ENCODE data around the gene NME7. TPM values are rescaled to one million over a fixed set of nuclear protein-coding genes. Genes with fewer than 3 reads are reported as not detected.

Gene NME7
- total RNA-seq, 1 experiment from 2014 or later = 21.8 TPM

DNA sequence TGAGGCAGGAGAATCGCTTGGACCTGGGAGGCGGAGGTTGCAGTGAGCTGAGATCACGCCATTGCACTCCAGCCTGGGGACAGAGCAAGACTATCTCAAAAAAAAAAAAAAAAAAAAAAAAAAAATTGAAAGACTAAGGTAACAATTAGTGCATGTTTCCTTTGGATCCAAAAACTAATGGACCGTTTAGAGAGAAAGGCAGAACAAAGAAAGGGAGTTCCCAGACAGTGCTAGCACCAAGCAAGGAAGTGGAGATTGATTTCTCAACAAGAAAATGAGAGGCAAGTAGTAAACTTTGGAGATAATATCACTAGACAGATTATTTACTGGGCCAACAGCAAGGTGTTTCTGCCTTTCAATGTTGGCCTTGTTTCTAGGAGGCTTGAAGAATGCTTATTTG lies 236.9 kb downstream of the NME7 start:
- no TSS peak for BruUV-seq (replicated peaks)
- Histone ChIP-seq H2AFZ (ENCODE audit: low read depth, low read length, poor library complexity, severe bottlenecking) (no peak overlapping the region), H3K36me3 (ENCODE audit: control insufficient read depth in 1 of 2, insufficient read depth in 2 of 2, low read length in 2 of 2) (peaks cover 29 to 57% of the 10 kb centered on the region in 2 experiments; a peak in 3 of 4 replicates), H3K9ac (ENCODE audit: low read length) (no peak overlapping the region), H3K4me3 (replicated peaks in 1 of 2; ENCODE audit: low read depth in 1 of 2, low read length in 2 of 2) (no peak overlapping the region), H3K4me2 (ENCODE audit: low read length) (no peak overlapping the region), H4K20me1 (ENCODE audit: insufficient read depth) (no peaks in the 10 kb centered on the region), H3K27ac (ENCODE audit: low read depth, low read length) (no peak overlapping the region), H3K79me2 (ENCODE audit: insufficient read depth, low read length) (peaks cover 9% of the 10 kb centered on the region; the same call in 1 of the 2 replicates), H3K9me3 (ENCODE audit: control insufficient read depth in 1 of 2, insufficient read depth in 1 of 2, low read depth in 1 of 2, low read length in 2 of 2) (no peaks in the 10 kb centered on the region), H3K4me1 (ENCODE audit: control insufficient read depth in 1 of 2, insufficient read depth in 2 of 2, low read length in 2 of 2) (peaks cover 0 to 18% of the 10 kb centered on the region in 2 experiments; a peak in 2 of 4 replicates), H3K27me3 (ENCODE audit: insufficient read depth, low read length) (no peaks in the 10 kb centered on the region), H3K9me2 (ENCODE audit: insufficient read depth) (no peaks in the 10 kb centered on the region)
- intact Hi-C loops (cut with micrococcal nuclease) = loop anchor here (5.0 kb wide), 2 partner anchors 217 to 528 kb away; no protein-coding TSS in a partner anchor
- ChIA-PET CTCF (no interaction called here), RAD21 (ENCODE audit: low non-redundant PET in 1 of 2, low total read pairs in 2 of 2, uncharacterized antibody in 2 of 2, unreplicated experiment in 2 of 2) (no interaction called here), POLR2A (no interaction called here)
- TF ChIP-seq, protein P1, sequence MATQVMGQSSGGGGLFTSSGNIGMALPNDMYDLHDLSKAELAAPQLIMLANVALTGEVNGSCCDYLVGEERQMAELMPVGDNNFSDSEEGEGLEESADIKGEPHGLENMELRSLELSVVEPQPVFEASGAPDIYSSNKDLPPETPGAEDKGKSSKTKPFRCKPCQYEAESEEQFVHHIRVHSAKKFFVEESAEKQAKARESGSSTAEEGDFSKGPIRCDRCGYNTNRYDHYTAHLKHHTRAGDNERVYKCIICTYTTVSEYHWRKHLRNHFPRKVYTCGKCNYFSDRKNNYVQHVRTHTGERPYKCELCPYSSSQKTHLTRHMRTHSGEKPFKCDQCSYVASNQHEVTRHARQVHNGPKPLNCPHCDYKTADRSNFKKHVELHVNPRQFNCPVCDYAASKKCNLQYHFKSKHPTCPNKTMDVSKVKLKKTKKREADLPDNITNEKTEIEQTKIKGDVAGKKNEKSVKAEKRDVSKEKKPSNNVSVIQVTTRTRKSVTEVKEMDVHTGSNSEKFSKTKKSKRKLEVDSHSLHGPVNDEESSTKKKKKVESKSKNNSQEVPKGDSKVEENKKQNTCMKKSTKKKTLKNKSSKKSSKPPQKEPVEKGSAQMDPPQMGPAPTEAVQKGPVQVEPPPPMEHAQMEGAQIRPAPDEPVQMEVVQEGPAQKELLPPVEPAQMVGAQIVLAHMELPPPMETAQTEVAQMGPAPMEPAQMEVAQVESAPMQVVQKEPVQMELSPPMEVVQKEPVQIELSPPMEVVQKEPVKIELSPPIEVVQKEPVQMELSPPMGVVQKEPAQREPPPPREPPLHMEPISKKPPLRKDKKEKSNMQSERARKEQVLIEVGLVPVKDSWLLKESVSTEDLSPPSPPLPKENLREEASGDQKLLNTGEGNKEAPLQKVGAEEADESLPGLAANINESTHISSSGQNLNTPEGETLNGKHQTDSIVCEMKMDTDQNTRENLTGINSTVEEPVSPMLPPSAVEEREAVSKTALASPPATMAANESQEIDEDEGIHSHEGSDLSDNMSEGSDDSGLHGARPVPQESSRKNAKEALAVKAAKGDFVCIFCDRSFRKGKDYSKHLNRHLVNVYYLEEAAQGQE (IDR thresholded peaks at IDR 0.05; ENCODE audit: low read depth) = no peak
- TF ChIP-seq CBX3 (IDR thresholded peaks at IDR 0.05; ENCODE audit: low read depth) = no peak
- no peak for TF ChIP-seq SIN3A (IDR thresholded peaks at IDR 0.05; ENCODE audit: low read depth)
- TF ChIP-seq POLR2A (IDR thresholded peaks at IDR 0.05; ENCODE audit: borderline replicate concordance, extremely low read depth, insufficient read depth, insufficient read length) = no peak
- TF ChIP-seq, protein P2, sequence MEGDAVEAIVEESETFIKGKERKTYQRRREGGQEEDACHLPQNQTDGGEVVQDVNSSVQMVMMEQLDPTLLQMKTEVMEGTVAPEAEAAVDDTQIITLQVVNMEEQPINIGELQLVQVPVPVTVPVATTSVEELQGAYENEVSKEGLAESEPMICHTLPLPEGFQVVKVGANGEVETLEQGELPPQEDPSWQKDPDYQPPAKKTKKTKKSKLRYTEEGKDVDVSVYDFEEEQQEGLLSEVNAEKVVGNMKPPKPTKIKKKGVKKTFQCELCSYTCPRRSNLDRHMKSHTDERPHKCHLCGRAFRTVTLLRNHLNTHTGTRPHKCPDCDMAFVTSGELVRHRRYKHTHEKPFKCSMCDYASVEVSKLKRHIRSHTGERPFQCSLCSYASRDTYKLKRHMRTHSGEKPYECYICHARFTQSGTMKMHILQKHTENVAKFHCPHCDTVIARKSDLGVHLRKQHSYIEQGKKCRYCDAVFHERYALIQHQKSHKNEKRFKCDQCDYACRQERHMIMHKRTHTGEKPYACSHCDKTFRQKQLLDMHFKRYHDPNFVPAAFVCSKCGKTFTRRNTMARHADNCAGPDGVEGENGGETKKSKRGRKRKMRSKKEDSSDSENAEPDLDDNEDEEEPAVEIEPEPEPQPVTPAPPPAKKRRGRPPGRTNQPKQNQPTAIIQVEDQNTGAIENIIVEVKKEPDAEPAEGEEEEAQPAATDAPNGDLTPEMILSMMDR (IDR thresholded peaks at IDR 0.05 in 2 of 3, conservative IDR thresholded peaks at IDR 0.05 in 1 of 3; ENCODE audit: borderline replicate concordance in 1 of 3, insufficient read depth in 1 of 3, low read depth in 2 of 3, low read length in 2 of 3) = no peak
- DNase-seq (ENCODE audit: low read depth, low spot score) = no peak
- ATAC-seq = no peak
